Endothelial cell of umbilical vein (primary cell): ENCODE results near the gene PLEKHA6.

ENCODE experiments used
- CTCF ChIP-seq, 2 donors: IDR thresholded peaks; 1 replicate in 1 of 2; 2 replicates in 1 of 2; pipeline ENCODE4 v1.5.1; 2011; ENCODE audit warnings: low read length in 2 of 2, mild to moderate bottlenecking in 2 of 2, moderate library complexity in 2 of 2, control low read depth in 1 of 2, inconsistent platforms in 1 of 2, low read depth in 1 of 2; ENCODE audit not compliant: insufficient read depth in 1 of 2; ENCODE audit errors: extremely low read depth in 1 of 2
- EZH2 ChIP-seq: IDR thresholded peaks from 2 replicates; pipeline ENCODE4 v1.6.1; 2012; ENCODE audit warnings: borderline replicate concordance, low read depth, mild to moderate bottlenecking, moderate library complexity, low read length, inconsistent platforms; ENCODE audit not compliant: severe bottlenecking
- MYC ChIP-seq: IDR thresholded peaks from one replicate; pipeline ENCODE4 v1.6.1; 2011; ENCODE audit warnings: mild to moderate bottlenecking, low read depth, low read length
- POLR2A ChIP-seq: IDR thresholded peaks from 2 replicates; pipeline ENCODE4 v1.6.1; 2012; ENCODE audit warnings: low read depth, mild to moderate bottlenecking, control low read depth, low read length
- POLR2AphosphoS5 ChIP-seq: IDR thresholded peaks from 2 replicates; pipeline ENCODE4 v1.6.1; 2012; ENCODE audit warnings: low read depth, mild to moderate bottlenecking, control low read depth, low read length, moderate library complexity; ENCODE audit not compliant: insufficient read depth

GRCh38 chr1:204286831-204287421 lies 72.8 kb downstream of the PLEKHA6 start:
- no peak for TF ChIP-seq EZH2
- TF ChIP-seq CTCF (IDR thresholded peaks at IDR 0.05; ENCODE audit: extremely low read depth in 1 of 2, insufficient read depth in 1 of 2, low read depth in 1 of 2, low read length in 2 of 2): no peak
- no peak for TF ChIP-seq POLR2AphosphoS5
- TF ChIP-seq POLR2A: no peak
- TF ChIP-seq MYC: no peak
